Small intestine (tissue), 7 donors: ENCODE measurements around the gene FNDC1. TPM values are rescaled to one million over a fixed set of nuclear protein-coding genes. Genes with fewer than 3 reads are reported as not detected.

Experiments used
- DNase-seq, 2 donors: peaks; one replicate each; pipeline versions ENCODE4 v3.0.0 to v3.0.0-alpha.2; 2013
- FAIRE-seq: peaks from 2 replicates; lab custom pipeline; 2012; peaks lifted over from hg19 to GRCh38; lab: Jason Lieb, UNC
- H3K27ac ChIP-seq, 3 donors: one replicate each; pipeline ENCODE4 v1.5.1; 2013; ENCODE audit warnings: low read length in 2 of 3, mild to moderate bottlenecking in 2 of 3, control low read depth in 1 of 3, inconsistent platforms in 1 of 3, low read depth in 1 of 3, moderate library complexity in 1 of 3
- H3K27me3 ChIP-seq, 3 donors: one replicate each; pipeline ENCODE4 v1.6.1; 2013; ENCODE audit warnings: low read length in 3 of 3, inconsistent platforms in 1 of 3; ENCODE audit not compliant: control insufficient read depth in 3 of 3, insufficient read depth in 3 of 3
- H3K36me3 ChIP-seq, 3 donors: one replicate each; pipeline ENCODE4 v1.6.1; 2013; ENCODE audit warnings: low read length in 3 of 3, inconsistent platforms in 1 of 3, low read depth in 1 of 3, mild to moderate bottlenecking in 1 of 3, moderate library complexity in 1 of 3; ENCODE audit not compliant: control insufficient read depth in 3 of 3, insufficient read depth in 2 of 3
- H3K4me1 ChIP-seq, 3 donors: one replicate each; pipeline ENCODE4 v1.6.1; 2013; ENCODE audit warnings: low read length in 2 of 3, inconsistent platforms in 1 of 3, low read depth in 1 of 3, mild to moderate bottlenecking in 1 of 3, moderate library complexity in 1 of 3; ENCODE audit not compliant: control insufficient read depth in 3 of 3, insufficient read depth in 2 of 3
- H3K4me3 ChIP-seq, 3 donors: one replicate each; pipeline ENCODE4 v1.5.1; 2013; ENCODE audit warnings: low read length in 3 of 3, control low read depth in 1 of 3, inconsistent platforms in 1 of 3, low read depth in 1 of 3, mild to moderate bottlenecking in 1 of 3, moderate library complexity in 1 of 3
- H3K9me3 ChIP-seq, 2 donors: one replicate each; pipeline ENCODE4 v1.6.1; 2013; ENCODE audit warnings: low read depth in 1 of 2, low read length in 1 of 2; ENCODE audit not compliant: control insufficient read depth in 2 of 2, insufficient read depth in 1 of 2
- WGBS, 3 donors: extraction: QIAGEN DNeasy Blood & Tissue Kit; methylation state at CpG; one replicate each; pipeline ENCODE4 v1.1.7; 2013; 5-methylcytosine and 5-hydroxymethylcytosine counted together
- polyA plus RNA-seq, 4 donors: library from polyadenylated mRNA; stranded (reverse) in 3 of 4; unstranded in 1 of 4; fragments of 200-250 nt in 3 of 4; fragments of 120-200 nt in 1 of 4; gene quantifications; one replicate each; pipeline versions ENCODE4 v1.2.1 to v1.2.3, GENCODE V29; 2013
- donor health status: healthy with polysubstance abuse.
- donor health status: control.
- donor health status: control.
- donor health status: Bipolar disorder and iron deficiency.
- donor health status: healthy.

FNDC1 gene
- polyA plus RNA-seq, 4 donors, result 0.27 to 30.6 (median 0.28) TPM; not detected in 1

GRCh38 chr6:159303159-159303558 is 134.0 kb downstream of the FNDC1 start:
- DNase-seq (no peak), FAIRE-seq (no peak)
- Histone ChIP-seq H3K4me3 (no peak overlapping the region), H3K9me3 (no peaks in the 10 kb centered on the region), H3K36me3 (no peaks in the 10 kb centered on the region), H3K27me3 (peaks cover 0 to 3% (median 0%) of the 10 kb centered on the region in 3 donors), H3K27ac (no peak overlapping the region), H3K4me1 (no peaks in the 10 kb centered on the region)
- 49 to 80% (median 62%) methylated on average over 2 of the region's 2 CpGs for WGBS, 3 donors

GRCh38 chr6:159303784-159304183 is 134.6 kb downstream of the FNDC1 start:
- no peaks in the 10 kb centered on the region for H3K4me1 ChIP-seq
- H3K9me3 ChIP-seq, result no peaks in the 10 kb centered on the region
- 61 to 80% (median 71%) methylated on average over 6 of the region's 6 CpGs for WGBS, 3 donors
- FAIRE-seq (no peak), DNase-seq (no peak)
- peaks cover 0 to 3% (median 0%) of the 10 kb centered on the region in 3 donors for H3K27me3 ChIP-seq
- no peaks in the 10 kb centered on the region for H3K36me3 ChIP-seq
- no peak overlapping the region for H3K4me3 ChIP-seq
- H3K27ac ChIP-seq, result no peak overlapping the region

GRCh38 chr6:159304641-159305040 is 135.4 kb downstream of the FNDC1 start:
- Histone ChIP-seq H3K27me3 (peaks cover 0 to 3% (median 0%) of the 10 kb centered on the region in 3 donors), H3K27ac (no peak overlapping the region), H3K9me3 (no peaks in the 10 kb centered on the region), H3K4me3 (no peak overlapping the region), H3K4me1 (no peaks in the 10 kb centered on the region), H3K36me3 (no peaks in the 10 kb centered on the region)
- FAIRE-seq (no peak), DNase-seq (no peak)
- 89 to 96% (median 96%) methylated on average over 1 of the region's 1 CpG for WGBS, 3 donors

GRCh38 chr6:159305159-159305558 is 136.0 kb downstream of the FNDC1 start:
- no peak for FAIRE-seq
- no peaks in the 10 kb centered on the region for H3K4me1 ChIP-seq
- H3K4me3 ChIP-seq, result no peak overlapping the region
- DNase-seq, result no peak
- H3K36me3 ChIP-seq, result no peaks in the 10 kb centered on the region
- H3K9me3 ChIP-seq, result no peaks in the 10 kb centered on the region
- peaks cover 0 to 3% (median 0%) of the 10 kb centered on the region in 3 donors for H3K27me3 ChIP-seq
- H3K27ac ChIP-seq, result no peak overlapping the region
- 62 to 75% (median 69%) methylated on average over 5 of the region's 5 CpGs for WGBS, 3 donors

GRCh38 chr6:159305804-159306537 is 136.8 kb downstream of the FNDC1 start:
- H3K36me3 ChIP-seq, result no peaks in the 10 kb centered on the region
- H3K27me3 ChIP-seq, result peaks cover 0 to 1% (median 0%) of the 10 kb centered on the region in 3 donors
- WGBS, 3 donors, result 24 to 45% (median 40%) methylated on average over 3 of the region's 3 CpGs
- H3K9me3 ChIP-seq, result no peaks in the 10 kb centered on the region
- FAIRE-seq (no peak), DNase-seq (no peak)
- H3K4me1 ChIP-seq, result no peaks in the 10 kb centered on the region
- no peak overlapping the region for H3K4me3 ChIP-seq
- H3K27ac ChIP-seq, result no peak overlapping the region

- 67 to 76% (median 74%) methylated on average over 2 of the region's 2 CpGs for WGBS, 3 donors
- FAIRE-seq (no peak), DNase-seq (no peak)
- no peak overlapping the region for H3K27ac ChIP-seq
- no peaks in the 10 kb centered on the region for H3K27me3 ChIP-seq
- no peaks in the 10 kb centered on the region for H3K36me3 ChIP-seq
- no peaks in the 10 kb centered on the region for H3K4me1 ChIP-seq
- H3K9me3 ChIP-seq, result no peaks in the 10 kb centered on the region
- no peak overlapping the region for H3K4me3 ChIP-seq
These were observed 138.1 kb downstream of the FNDC1 start for GRCh38 chr6:159307246-159307790.

- Histone ChIP-seq H3K36me3 (no peaks in the 10 kb centered on the region), H3K4me3 (no peak overlapping the region), H3K4me1 (no peaks in the 10 kb centered on the region), H3K27me3 (no peaks in the 10 kb centered on the region), H3K9me3 (no peaks in the 10 kb centered on the region), H3K27ac (no peak overlapping the region)
- FAIRE-seq (no peak), DNase-seq (no peak)
- 0 to 20% (median 4%) methylated on average over 1 of the region's 1 CpG for WGBS, 3 donors
These were observed 139.0 kb downstream of the FNDC1 start for GRCh38 chr6:159308198-159308597.

- WGBS, 3 donors, result 74 to 93% (median 83%) methylated on average over 1 of the region's 1 CpG
- no peak for DNase-seq
- H3K27me3 ChIP-seq, result no peaks in the 10 kb centered on the region
- no peak overlapping the region for H3K27ac ChIP-seq
- H3K4me3 ChIP-seq, result no peak overlapping the region
- no peaks in the 10 kb centered on the region for H3K4me1 ChIP-seq
- H3K9me3 ChIP-seq, result no peaks in the 10 kb centered on the region
- H3K36me3 ChIP-seq, result no peaks in the 10 kb centered on the region
- FAIRE-seq, result no peak
These were observed 140.5 kb downstream of the FNDC1 start for GRCh38 chr6:159309723-159310122.
